ENCODE results near the gene PLPPR1. TPM values are rescaled to one million over a fixed set of nuclear protein-coding genes. Genes with fewer than 3 reads are reported as not detected.

The PLPPR1 gene
- total RNA-seq, 4 donors from 2014 or later: 0.27 to 0.42 TPM; not detected in 2

DNA sequence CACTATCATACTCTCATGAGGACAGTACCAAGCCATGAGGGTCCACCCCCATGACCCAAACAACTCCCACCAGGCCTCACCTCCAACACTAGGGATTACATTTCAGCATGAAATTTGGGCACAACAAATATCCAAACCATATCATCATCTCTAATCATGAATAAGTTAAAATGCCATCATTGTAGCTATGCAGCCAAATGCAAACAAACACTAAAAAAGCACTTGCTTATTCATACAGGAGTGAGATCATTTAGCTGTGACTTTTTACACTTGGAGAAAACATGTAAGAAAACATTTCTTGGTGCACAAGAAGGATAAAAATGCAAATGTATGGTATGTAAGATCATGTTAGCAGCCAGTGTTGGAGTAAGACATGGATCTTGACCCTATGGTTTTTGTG lies 332.1 kb downstream of the PLPPR1 start:
- Histone ChIP-seq H3K27me3 (no peaks in the 10 kb centered on the region), H3K4me3 (no peak overlapping the region), H3K27ac (no peak overlapping the region), H3K4me1 (no peaks in the 10 kb centered on the region), H3K36me3 (no peaks in the 10 kb centered on the region), H3K9me3 (no peaks in the 10 kb centered on the region)
- no peak for TF ChIP-seq EP300 (IDR thresholded peaks at IDR 0.05)
- no peak for TF ChIP-seq POLR2AphosphoS5 (IDR thresholded peaks at IDR 0.05)
- TF ChIP-seq POLR2A (IDR thresholded peaks at IDR 0.05): no peak
- TF ChIP-seq, protein P1, sequence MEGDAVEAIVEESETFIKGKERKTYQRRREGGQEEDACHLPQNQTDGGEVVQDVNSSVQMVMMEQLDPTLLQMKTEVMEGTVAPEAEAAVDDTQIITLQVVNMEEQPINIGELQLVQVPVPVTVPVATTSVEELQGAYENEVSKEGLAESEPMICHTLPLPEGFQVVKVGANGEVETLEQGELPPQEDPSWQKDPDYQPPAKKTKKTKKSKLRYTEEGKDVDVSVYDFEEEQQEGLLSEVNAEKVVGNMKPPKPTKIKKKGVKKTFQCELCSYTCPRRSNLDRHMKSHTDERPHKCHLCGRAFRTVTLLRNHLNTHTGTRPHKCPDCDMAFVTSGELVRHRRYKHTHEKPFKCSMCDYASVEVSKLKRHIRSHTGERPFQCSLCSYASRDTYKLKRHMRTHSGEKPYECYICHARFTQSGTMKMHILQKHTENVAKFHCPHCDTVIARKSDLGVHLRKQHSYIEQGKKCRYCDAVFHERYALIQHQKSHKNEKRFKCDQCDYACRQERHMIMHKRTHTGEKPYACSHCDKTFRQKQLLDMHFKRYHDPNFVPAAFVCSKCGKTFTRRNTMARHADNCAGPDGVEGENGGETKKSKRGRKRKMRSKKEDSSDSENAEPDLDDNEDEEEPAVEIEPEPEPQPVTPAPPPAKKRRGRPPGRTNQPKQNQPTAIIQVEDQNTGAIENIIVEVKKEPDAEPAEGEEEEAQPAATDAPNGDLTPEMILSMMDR (IDR thresholded peaks at IDR 0.05): no peak
- no peak for ATAC-seq

DNA sequence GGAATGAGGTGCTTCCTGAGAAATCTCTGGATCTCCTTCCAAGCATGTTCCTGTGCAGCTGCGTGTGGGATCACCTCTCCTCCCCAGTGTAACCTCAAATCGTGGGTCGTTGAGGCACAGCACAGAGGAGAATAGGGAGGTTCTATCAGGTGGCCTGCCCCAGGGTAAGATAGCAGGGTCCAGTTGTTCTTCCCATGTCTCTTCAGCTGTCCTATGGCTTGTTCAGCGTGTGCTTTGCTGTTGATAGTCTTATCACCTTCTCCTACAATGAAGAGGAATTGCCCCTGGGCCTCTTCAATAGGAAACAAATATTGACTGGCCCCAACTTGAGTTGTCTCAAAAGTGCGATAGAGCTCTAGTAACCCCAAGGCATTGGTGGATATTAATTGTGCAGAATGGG lies 333.9 kb downstream of the PLPPR1 start:
- H3K4me3 ChIP-seq: no peak overlapping the region
- 89 to 93% methylated on average over 3 of the region's 5 CpGs for WGBS, 2 donors (ENCODE audit: low coverage in 1 of 2)
- H3K4me1 ChIP-seq: no peaks in the 10 kb centered on the region
- H3K9me3 ChIP-seq: no peaks in the 10 kb centered on the region
- no peaks in the 10 kb centered on the region for H3K27me3 ChIP-seq
- ATAC-seq: no peak
- TF ChIP-seq, protein P1 (IDR thresholded peaks at IDR 0.05): no peak
- TF ChIP-seq EP300 (IDR thresholded peaks at IDR 0.05): no peak
- TF ChIP-seq POLR2AphosphoS5 (IDR thresholded peaks at IDR 0.05): no peak
- no peak for TF ChIP-seq POLR2A (IDR thresholded peaks at IDR 0.05)
- no peak overlapping the region for H3K27ac ChIP-seq
- no peaks in the 10 kb centered on the region for H3K36me3 ChIP-seq

DNA sequence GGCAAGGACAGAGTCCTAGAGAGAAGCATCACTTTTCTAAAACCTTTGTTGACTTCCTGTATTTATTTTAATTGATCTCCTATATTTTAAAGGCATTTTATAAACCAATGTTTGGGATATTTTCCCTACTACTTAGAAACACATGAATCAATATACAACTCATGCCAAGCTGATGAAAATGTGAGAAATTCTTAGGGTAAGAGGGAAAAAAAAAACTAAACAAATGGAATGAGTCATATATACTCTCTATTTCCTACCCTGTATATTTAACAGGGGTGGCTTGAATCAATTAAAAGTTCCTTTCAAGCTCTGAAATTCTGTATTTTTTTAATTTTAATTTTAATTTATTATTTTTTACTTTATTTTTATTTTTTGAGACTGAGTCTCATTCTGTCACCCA lies 336.7 kb downstream of the PLPPR1 start:
- Histone ChIP-seq H3K4me3 (no peak overlapping the region), H3K27me3 (no peaks in the 10 kb centered on the region), H3K27ac (no peak overlapping the region), H3K9me3 (no peaks in the 10 kb centered on the region), H3K4me1 (no peaks in the 10 kb centered on the region), H3K36me3 (no peaks in the 10 kb centered on the region)
- TF ChIP-seq POLR2A (IDR thresholded peaks at IDR 0.05) (no peak), POLR2AphosphoS5 (IDR thresholded peaks at IDR 0.05) (no peak), EP300 (IDR thresholded peaks at IDR 0.05) (no peak)
- TF ChIP-seq, protein P1 (IDR thresholded peaks at IDR 0.05): no peak
- ATAC-seq: no peak

DNA sequence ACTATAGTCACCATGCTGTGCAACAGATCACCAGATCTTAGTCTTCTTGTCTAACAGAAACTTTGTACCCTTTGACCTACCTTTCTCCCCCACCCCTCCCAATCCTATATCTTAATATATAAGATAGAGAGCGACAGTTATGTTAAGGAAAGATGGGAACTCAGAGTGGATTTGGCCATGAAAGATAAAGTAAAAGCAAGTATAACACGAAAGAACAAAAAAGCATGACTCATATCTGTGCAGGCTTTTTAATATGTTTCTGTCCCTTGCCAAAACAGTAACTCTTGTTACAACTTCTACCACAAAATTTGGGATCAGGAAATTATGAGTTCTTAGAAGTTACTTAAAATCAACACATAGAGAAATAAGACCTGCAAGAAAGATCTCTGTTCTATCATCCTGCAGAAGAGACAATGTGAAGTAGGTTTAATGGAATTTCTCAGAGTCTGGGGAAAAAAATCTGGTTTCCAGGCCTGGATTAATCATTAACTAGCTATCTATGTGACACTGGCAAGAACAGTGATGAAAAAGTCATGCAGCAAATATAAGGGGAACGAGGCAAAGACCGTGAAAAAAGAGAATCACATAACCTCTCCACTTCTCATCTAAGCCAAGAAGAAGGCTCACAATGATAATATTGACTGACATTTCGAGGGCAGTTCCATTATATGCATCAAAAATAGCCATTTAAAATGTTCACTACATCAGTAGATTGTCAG lies 337.7 kb downstream of the PLPPR1 start:
- WGBS, 2 donors (ENCODE audit: low coverage in 1 of 2): 41 to 61% methylated on average over 5 of the region's 5 CpGs
- ATAC-seq: no peak

DNA sequence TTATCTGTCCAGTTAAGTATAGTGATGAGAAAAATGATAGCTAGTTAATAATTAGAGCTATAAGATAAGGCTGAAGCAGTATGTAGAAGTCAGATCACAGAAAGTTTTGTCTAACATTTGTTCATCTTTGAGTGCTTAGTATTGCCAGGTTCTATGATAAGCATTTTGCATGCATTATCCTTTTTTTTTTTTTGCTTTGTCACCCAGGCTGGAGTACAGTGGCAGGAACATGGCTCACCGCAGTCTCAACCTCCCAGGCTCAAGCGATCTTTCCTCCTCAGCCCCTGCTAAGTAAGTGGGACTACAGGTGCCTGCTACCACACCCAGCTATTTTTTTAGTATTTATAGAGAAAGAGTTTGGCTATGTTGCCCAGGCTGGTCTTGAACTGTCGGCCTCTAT lies 338.8 kb downstream of the PLPPR1 start:
- H3K9me3 ChIP-seq: no peaks in the 10 kb centered on the region
- 89 to 97% methylated on average over 1 to 3 of the region's 3 CpGs for WGBS, 2 donors (ENCODE audit: low coverage in 1 of 2)
- no peak for ATAC-seq

More for the DNA sequence above, 337.7 kb downstream of the PLPPR1 start:
- Histone ChIP-seq H3K4me1 (no peaks in the 10 kb centered on the region), H3K36me3 (no peaks in the 10 kb centered on the region), H3K9me3 (no peaks in the 10 kb centered on the region), H3K4me3 (no peak overlapping the region), H3K27me3 (no peaks in the 10 kb centered on the region), H3K27ac (no peak overlapping the region)
- TF ChIP-seq, protein P1 (IDR thresholded peaks at IDR 0.05): no peak
- TF ChIP-seq POLR2A (IDR thresholded peaks at IDR 0.05): no peak
- TF ChIP-seq POLR2AphosphoS5 (IDR thresholded peaks at IDR 0.05): no peak
- no peak for TF ChIP-seq EP300 (IDR thresholded peaks at IDR 0.05)

More for the DNA sequence above, 338.8 kb downstream of the PLPPR1 start:
- H3K27me3 ChIP-seq: no peaks in the 10 kb centered on the region
- no peak overlapping the region for H3K4me3 ChIP-seq
- TF ChIP-seq POLR2A (IDR thresholded peaks at IDR 0.05) (no peak), POLR2AphosphoS5 (IDR thresholded peaks at IDR 0.05) (no peak), EP300 (IDR thresholded peaks at IDR 0.05) (no peak)
- TF ChIP-seq, protein P1 (IDR thresholded peaks at IDR 0.05): no peak
- no peaks in the 10 kb centered on the region for H3K4me1 ChIP-seq
- no peaks in the 10 kb centered on the region for H3K36me3 ChIP-seq
- no peak overlapping the region for H3K27ac ChIP-seq

All from gastroesophageal sphincter (tissue), 4 donors.